Skin epidermis (tissue), 12 donors: ENCODE measurements around the gene CCDC127.
"Not testable (repeated sequence)": the region's sequence is repeated elsewhere in the genome, so short reads cannot be mapped to it uniquely, and the experiment has no call there.

Experiments
- H3K27ac ChIP-seq, 21 experiments: fragments of 200-600 bp; sonication (generic) in 11 of 21; one replicate each; pipeline ENCODE4 v1.5.0; 2020; ENCODE audit warnings: mild to moderate bottlenecking in 3 of 21, inconsistent platforms in 2 of 21, moderate library complexity in 2 of 21
- H3K4me3 ChIP-seq, 7 experiments: fragments of 200-600 bp; sonication (generic) in 2 of 7; one replicate each; pipeline ENCODE4 v1.5.0; 2020; ENCODE audit warnings: inconsistent platforms in 2 of 7, mild to moderate bottlenecking in 2 of 7, moderate library complexity in 1 of 7

Gene CCDC127, protein sequence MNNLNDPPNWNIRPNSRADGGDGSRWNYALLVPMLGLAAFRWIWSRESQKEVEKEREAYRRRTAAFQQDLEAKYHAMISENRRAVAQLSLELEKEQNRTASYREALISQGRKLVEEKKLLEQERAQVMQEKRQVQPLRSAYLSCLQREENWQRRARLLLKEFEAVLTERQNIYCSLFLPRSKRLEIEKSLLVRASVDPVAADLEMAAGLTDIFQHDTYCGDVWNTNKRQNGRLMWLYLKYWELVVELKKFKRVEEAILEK

DNA sequence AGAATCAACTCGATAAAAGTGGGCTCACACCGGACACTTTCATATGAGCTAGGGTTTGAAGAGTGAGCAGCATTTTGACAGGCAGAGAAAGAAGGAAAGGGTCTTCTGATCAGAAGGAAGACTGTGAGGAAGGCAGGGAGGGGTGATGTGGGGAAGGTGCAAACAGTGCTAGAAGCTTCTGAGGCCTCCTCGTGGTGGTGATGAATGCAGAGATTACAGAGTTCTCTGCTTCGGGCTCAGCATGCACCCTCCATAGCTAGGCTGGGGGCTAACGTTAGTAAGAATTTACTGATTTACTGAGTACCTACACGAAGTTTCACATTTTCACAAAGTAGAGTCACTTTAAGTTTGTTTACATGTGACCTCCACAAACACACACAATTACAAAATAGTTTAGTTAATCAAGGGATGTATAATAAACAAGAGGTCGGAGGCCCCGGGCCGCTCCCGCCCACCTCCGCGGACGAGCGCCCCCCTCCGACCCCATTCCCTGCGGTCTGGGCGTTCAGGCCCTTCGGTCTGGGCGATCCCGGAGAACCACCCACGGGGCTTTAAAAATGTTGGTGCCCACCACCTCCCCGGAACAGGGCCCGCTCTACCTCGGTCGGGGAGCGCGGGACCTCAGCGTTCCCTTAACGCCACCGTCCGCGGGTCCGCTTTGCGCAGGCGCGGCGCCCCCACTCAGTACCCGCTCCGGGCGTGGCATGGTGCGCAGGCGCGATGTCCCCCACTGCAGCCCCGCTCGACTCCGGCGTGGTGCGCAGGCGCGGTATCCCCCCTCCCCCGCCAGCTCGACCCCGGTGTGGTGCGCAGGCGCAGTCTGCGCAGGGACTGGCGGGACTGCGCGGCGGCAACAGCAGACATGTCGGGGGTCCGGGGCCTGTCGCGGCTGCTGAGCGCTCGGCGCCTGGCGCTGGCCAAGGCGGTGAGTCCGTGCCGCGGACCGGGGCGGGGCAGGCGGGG, at the start of gene CCDC127, which contains the start of gene SDHA:
Gene CCDC127, minus strand, starts transcription at position 660 of the 963 bp plus-strand sequence. CDS start 1,304 bp downstream, outside the sequence.
Gene SDHA, plus strand, starts transcription at position 827 of the 963 bp plus-strand sequence. Its CDS starts 36 bp downstream, at position 863.
- peak within 1 kb of the TSS; percentile 68 to 99 (median 93) for H3K27ac ChIP-seq
- peak within 1 kb of the TSS; percentile 53 to 99 (median 80) for H3K4me3 ChIP-seq

DNA sequence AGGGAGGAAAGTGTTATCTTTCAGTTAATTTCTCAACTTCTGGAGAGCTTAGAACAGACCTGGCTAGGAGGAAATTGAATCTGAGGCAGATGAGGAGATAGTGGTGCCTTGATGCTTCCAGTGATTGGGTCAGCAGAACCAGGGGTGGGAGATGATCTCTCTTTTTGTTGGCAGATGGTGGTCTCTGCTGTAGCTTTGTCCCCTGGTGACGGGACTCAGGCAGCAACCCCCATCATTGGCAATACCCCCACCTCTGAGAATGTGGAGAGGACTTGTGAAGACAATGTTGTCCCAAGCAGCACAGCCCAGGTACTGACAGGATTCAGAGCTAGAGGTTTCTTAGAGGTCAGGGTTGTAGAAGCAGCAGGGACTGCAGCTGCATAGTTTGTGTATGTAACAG, 49.8 kb upstream of the CCDC127 start:
- Histone ChIP-seq H3K27ac (no peak overlapping the region), H3K4me3 (no peak overlapping the region)

DNA sequence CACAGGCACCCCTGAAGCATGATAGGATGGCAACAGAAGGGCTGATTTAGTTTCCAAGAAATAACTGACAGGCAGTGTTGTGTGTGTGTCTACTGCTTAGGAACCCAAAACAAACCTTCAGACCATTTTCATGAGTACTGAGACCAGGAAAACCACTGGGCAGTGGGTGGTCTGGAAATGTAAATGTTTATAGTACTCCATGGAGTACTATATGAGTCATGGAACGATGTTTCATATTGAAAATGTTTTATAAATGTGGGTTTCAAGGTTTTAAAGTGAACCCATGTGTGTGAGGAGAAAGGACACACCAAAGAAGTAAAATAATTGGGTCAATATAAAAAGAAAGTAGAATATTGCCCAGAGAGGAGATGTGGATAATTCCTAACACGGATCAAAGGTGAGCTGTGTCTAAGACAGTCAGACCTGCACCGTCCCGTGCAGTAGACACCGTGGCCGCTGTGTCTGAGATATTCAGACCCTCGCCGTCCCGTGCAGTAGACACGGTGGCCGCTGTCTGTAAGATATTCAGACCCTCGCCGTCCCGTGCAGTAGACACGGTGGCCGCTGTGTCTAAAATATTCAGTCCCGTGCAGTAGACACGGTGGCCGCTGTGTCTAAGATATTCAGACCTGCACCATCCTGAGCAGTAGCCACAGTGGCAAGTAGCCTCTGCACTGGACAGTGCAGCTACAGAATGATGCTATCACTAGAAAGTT, 48.5 kb upstream of the CCDC127 start:
- not testable (repeated sequence) for H3K4me3 ChIP-seq, H3K27ac ChIP-seq

DNA sequence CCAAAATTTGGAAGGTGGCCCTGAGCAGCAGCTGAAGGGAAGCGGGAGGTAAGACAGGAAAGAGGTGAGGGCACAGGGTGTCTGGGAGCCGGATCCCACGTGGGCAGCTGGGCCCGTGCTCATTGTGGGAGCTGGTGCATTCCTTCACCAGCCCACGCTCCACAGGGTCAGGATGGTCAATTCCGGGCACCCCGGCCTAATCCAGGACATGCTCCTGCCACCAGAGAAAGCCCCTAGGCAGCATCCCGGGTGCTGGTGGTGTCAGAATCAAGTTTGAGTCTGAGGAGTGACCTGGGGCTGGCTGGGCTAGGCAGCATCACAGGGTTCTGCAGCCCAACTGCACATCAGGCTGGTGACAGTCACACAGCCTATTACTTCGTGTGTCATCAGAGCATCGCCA, 46.4 kb upstream of the CCDC127 start:
- H3K4me3 ChIP-seq, result no peak overlapping the region
- H3K27ac ChIP-seq, result no peak overlapping the region

DNA sequence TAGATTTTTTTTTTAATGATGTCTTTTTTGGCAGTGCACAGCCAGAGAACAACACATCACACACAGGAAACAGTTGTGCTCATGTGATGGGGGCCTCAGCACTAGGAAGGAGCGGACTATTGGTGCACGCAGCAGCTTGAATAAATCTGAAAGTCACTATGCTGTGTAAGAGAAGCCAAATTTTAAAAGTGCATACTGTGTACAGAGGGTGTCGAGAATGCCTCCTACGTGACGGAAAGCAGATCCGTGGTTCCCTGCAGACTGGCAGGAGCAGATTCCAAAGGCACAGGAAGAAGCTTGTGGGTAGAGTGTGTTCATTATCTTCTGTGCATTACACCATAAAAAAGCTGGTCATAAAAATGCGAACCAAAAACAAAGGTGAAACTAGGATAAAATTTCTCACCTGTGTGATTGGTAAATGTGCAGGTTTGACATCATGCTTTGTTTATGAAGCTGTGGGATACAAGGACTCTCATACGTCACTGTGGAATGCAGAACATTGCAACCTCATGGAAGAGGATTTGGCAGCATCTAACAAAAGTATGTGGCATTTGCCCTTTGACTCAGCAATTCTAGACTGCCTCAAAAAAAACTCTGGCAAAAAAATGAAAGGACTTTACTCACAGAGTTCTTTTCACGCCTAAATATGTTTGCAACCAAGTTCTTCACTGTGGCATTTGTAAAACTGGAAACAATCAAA, 45.5 kb upstream of the CCDC127 start:
- H3K27ac ChIP-seq, result not testable (repeated sequence)

DNA sequence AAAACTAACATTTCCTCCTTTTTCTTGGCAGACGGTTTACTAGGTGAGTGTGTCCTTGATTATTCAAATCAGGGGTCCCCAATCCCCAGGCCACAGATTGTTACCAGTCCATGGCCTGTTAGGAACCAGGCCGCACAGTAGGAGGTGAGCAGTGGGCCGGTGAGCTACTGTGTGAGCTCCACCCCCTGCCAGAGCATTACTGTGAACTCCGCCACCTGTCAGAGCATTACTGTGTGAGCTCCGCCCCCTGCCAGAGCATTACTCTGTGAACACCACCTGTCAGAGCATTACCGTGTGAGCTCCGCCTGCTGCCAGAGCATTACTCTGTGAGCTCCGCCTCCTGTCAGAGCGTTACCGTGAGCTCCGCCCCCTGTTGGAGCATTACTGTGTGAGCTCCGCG, 39.2 kb upstream of the CCDC127 start:
- Histone ChIP-seq H3K27ac (no peak overlapping the region), H3K4me3 (no peak overlapping the region)

More for the DNA sequence above, 45.5 kb upstream of the CCDC127 start:
- H3K4me3 ChIP-seq, result not testable (repeated sequence)

DNA sequence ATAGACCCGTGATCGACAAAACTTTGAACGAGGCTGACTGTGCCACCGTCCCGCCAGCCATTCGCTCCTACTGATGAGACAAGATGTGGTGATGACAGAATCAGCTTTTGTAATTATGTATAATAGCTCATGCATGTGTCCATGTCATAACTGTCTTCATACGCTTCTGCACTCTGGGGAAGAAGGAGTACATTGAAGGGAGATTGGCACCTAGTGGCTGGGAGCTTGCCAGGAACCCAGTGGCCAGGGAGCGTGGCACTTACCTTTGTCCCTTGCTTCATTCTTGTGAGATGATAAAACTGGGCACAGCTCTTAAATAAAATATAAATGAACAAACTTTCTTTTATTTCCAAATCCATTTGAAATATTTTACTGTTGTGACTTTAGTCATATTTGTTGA, 38.4 kb upstream of the CCDC127 start:
- H3K4me3 ChIP-seq, H3K27ac ChIP-seq: not testable (repeated sequence)

DNA sequence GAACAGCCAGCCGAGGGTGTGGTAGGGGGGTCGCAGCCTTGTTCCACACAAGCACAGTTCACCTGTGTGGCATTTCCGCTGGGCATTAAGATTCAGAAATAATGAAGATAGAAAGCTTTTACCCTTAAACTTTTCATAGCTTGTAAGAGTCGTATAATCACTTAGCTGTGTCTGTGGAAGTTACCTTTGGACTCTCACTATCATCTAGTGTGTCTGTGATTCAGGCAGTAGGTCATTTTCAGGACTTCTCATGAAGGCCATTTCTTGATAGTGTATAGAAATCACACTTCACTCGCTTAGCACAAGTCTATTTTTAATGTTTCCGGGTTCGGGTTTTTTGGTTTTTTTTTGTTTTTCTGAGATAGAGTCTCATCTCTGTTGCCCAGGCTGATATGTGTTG, 37.2 kb upstream of the CCDC127 start:
- H3K4me3 ChIP-seq, H3K27ac ChIP-seq: not testable (repeated sequence)

DNA sequence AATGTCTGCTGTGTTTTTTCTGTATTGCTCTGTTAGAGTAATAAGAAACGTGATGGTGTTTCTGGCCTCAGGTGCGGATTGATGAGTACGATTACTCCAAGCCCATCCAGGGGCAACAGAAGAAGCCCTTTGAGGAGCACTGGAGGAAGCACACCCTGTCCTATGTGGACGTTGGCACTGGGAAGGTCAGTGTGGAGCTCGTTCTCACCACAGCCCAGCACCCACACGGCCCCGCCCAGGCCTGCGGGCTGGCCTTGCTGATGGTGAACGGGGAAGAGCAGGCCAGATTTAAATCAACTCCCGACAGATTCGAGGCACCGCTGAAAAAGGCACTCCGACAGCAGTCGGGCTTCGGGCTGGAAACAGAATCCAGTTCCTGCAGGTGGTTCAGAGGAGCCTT, 36.4 kb upstream of the CCDC127 start:
- not testable (repeated sequence) for H3K27ac ChIP-seq, H3K4me3 ChIP-seq

DNA sequence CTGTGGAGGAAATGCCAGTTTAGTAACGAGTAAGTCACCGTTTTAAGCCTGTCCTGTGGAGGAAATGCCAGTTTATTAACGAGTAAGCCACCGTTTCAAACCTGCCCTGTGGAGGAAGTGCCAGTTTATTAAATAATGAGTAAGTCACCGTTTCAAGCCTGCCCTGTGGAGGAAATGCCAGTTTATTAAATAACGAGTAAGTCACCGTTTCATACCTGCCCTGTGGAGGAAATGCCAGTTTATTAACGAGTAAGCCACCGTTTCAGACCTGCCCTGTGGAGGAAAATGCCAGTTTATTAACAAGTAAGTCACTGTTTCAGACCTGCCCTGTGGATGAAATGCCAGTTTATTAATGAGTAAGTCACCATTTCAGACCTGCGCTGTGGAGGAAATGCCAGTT, 34.6 kb upstream of the CCDC127 start:
- H3K4me3 ChIP-seq, result no peak overlapping the region
- H3K27ac ChIP-seq, result peak overlapping the region in 19 of 21 experiments; percentile 3 to 77 (median 51)

DNA sequence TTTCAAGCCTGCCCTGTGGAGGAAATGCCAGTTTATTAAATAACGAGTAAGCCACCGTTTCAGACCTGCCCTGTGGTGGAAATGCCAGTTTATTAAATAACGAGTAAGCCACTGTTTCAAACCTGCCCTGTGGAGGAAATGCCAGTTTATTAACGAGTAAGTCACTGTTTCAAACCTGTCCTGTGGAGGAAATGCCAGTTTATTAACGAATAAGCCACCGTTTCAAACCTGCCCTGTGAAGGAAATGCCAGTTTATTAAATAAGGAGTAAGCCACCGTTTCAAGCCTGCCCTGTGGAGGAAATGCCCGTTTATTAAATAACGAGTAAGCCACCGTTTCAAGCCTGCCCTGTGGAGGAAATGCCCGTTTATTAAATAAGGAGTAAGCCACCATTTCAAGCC, 34.0 kb upstream of the CCDC127 start:
- peak overlapping the region in 17 of 21 experiments; percentile 23 to 77 (median 51) for H3K27ac ChIP-seq
- not testable (repeated sequence) for H3K4me3 ChIP-seq

DNA sequence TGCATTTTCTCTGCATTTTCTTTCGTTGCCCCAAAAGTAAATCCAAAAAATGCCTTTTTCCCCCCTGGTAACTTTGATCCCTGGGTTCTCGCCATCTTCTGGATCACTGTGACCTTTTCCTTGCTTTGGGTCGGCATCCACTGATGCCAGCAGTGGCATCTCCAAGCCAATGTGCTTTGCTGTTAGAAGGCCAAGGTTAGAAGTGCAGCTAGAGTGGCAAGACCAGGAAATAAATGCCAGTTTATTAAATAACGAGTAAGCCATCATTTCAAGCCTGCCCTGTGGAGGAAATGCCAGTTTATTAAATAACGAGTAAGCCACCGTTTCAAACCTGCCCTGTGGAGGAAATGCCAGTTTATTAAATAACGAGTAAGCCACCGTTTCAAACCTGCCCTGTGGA, 33.6 kb upstream of the CCDC127 start:
- H3K27ac ChIP-seq, result peak overlapping the region in 8 of 21 experiments; percentile 24 to 73 (median 44)
- not testable (repeated sequence) for H3K4me3 ChIP-seq

DNA sequence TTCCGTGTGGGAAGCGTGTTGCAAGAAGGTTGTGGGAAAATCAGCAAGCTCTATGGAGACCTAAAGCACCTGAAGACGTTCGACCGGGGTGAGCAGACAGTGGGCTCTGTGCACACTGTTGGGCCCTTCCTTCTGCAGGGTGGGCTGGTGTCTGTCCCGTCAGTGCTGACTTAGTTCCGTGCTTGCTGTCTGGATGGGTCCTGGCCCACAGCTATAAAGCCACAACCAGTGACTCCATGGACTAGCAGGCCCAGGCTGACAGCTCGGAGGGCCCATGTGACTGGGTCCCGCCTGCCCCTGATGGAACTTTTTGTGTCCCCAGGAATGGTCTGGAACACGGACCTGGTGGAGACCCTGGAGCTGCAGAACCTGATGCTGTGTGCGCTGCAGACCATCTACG, 33.1 kb upstream of the CCDC127 start:
- H3K27ac ChIP-seq, H3K4me3 ChIP-seq: not testable (repeated sequence)

DNA sequence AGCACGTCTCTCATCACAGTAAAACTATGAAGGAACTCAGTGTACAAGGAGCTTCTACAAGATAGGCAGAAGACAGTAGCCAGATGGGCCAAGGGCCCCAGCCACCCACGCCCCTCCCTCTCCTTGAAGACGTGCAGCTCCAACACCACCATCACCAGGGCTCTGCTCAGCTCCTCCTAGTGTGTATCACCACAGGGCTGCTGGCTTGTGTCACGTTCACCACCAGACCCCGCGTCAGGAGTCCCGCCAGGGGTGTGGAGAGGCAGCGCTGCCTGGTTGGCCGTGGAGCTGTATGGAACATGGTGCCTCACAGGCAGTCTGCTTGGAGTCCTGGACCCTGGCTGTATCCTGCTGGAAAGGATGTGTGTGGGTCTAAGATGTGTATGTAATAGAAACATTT, 32.4 kb upstream of the CCDC127 start:
- H3K4me3 ChIP-seq, H3K27ac ChIP-seq: not testable (repeated sequence)

DNA sequence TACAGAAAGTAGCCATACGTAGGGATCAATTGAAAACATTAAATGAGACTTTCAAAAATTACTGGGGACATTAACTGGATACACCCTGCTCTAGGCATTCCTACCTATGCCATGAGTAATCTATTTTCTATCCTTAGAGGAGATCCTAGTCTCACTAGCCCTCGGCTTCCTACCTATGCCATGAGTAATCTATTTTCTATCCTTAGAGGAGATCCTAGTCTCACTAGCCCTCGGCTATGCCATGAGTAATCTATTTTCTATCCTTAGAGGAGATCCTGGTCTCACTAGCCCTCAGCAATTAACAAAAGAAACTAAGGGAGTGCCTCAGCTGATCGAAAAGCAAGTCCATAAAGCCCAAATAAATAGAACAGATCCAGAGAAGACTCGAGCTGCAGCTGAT, 27.8 kb upstream of the CCDC127 start:
- not testable (repeated sequence) for H3K27ac ChIP-seq, H3K4me3 ChIP-seq

DNA sequence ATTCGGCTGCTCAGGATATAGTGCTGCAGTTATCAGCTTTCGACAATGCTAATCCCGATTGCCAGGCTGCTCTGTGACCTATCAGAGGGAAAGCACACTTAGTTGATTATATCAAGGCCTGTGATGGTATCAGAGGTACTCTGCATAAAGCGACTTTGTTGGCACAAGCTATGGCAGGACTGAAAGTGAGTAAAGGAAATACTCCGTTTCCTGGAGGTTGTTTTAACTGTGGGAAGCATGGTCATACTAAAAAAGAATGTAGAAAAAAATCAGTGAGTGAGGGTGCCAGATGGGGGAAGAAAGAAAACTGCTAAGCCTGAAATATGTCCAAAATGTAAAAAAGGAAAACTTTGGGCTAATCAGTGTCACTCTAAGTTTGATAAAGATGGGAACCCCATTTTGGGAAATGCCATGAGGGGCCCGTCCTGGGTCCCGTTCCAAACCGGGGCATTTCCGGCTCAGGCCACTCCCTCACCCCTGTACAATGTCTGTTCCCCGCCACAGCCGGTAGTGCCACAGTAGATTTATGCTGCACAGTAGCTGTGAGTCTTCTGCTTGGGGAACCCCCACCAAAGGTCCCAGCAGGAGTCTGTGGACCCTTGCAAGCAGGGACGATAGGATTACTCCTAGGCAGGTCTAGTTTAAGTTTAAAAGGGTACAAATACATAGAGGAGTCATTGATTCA, 25.9 kb upstream of the CCDC127 start:
- not testable (repeated sequence) for H3K4me3 ChIP-seq, H3K27ac ChIP-seq

DNA sequence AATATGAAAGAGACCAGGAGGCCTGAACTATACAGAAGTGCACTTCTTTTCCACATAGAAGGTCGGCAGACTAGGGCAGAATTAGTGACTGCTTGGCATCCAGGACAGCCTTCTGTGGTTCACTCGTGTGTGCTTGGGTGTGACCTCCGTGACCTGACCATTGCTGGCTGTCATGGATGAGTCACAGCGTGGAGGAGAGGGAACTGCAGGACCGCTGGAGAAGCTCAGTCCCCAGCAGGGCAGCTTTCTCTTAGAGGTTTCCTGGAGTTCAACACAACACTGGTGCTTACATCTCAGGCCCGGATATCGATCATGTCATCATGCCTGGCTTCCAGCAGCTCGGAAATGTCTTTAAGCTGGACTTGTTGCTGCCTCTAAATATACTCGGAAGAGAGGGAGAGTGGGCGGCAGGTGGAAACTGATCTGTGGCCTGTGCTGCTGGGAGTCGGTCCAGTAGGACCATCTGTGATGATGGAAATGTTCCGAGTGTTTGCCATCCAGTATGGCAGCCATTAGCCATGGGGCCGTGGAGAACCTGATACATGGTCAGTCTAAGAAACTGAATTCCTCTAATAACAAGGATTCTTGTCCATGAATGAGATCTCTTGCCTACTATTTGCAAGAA, 23.2 kb upstream of the CCDC127 start:
- not testable (repeated sequence) for H3K4me3 ChIP-seq, H3K27ac ChIP-seq

DNA sequence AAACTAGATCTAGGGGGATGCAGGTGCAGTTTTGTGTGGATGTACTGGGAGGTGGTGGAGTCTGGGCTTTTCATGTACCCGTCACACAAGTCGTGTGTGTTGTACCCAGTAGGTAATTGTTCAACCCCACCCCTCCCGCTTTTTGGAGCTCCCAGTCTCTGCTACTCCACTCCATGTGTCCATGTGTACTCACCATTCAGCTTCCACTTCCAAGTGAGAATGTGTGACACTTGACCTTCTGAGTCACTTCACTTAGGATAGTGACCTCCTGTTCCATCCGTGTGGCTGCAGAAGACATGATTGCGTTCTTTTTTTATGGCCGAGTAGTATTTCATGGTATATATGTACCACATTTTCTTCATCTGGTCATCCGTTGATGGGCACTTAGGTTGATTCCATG, 22.6 kb upstream of the CCDC127 start:
- H3K27ac ChIP-seq, H3K4me3 ChIP-seq: not testable (repeated sequence)

DNA sequence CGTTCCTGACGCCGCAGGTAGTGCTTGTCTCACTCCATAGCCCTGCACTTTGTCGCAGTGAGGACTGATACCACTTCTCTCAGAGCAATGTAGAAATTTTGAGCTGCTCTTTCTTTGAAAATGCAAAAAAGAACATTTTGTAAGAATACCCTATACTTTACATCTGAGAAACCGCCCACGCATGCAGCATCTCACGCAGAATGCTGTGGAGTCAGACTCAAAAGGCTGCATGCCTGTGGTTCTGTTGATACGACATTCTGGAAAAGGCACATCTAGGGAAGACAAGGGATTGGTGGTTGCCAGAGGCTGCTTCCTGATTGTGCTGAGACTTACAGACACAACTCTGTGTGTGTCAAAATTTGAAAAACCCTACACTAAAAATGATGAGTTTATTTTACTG, 20.0 kb upstream of the CCDC127 start:
- not testable (repeated sequence) for H3K27ac ChIP-seq

More for the DNA sequence above, 20.0 kb upstream of the CCDC127 start:
- H3K4me3 ChIP-seq, result not testable (repeated sequence)
